Epithelial cell of prostate (primary cell): ENCODE results near the gene DAPK1.

Source experiments
- DNase-seq: peaks from one replicate; pipeline ENCODE4 v3.0.0-alpha.2; 2011; ENCODE audit warnings: low read depth, low spot score
- H3K27ac ChIP-seq: fragments of 450-650 bp; 2 replicates; pipeline ENCODE4 v1.5.1; 2017; ENCODE audit warnings: mild to moderate bottlenecking

The DAPK1 gene

DNA sequence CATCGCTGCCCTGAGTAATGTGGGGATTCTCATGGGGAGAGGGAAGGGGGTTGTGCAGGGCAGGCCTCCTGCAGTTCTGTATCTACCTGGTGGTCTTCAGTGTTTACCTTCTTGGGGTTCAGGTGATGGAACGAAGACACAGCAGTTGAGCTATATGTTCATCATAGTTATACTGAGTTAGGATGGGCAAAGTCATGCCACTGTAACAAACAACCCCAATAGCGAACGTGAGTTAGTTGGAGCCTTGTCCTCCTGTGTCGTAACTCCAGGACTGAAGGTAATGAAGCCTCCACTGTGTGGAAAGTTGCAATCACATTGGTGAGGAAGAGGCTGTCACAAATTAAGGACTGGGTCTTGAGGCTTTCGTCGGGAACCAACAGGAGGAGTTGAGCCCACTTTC is 64.4 kb downstream of the DAPK1 start:
- H3K27ac ChIP-seq = no peak overlapping the region
- no peak for DNase-seq

DNA sequence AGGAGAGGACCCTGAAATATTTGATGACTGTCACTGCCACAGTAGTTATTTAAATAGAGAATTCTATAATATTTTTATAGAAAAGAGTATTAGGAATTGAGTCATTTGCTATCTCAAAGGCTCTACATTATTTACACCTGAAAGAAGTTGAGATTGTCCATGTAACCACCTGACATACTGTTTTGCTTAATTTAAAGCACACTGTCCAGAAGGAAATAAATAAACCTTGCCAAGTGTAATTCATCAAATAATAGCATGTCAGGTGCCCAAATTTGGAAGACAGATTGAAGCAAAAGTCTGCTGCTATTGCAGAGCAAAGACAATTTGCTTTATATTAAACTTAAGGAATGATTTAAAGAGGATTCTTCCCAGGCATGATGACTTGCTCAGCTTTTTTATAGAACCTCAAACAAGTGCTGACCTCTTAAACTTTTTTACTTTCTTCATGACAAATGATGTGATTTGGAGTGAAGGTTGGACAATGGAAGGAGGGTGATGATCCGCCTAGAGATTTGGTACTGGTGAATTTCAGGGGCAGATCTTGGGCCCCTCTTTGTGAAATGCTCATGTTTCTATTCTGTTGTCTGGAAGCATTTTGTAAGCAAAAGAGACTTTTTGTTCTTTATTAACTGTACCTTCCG is 65.0 kb downstream of the DAPK1 start:
- no peak for DNase-seq
- no peak overlapping the region for H3K27ac ChIP-seq

DNA sequence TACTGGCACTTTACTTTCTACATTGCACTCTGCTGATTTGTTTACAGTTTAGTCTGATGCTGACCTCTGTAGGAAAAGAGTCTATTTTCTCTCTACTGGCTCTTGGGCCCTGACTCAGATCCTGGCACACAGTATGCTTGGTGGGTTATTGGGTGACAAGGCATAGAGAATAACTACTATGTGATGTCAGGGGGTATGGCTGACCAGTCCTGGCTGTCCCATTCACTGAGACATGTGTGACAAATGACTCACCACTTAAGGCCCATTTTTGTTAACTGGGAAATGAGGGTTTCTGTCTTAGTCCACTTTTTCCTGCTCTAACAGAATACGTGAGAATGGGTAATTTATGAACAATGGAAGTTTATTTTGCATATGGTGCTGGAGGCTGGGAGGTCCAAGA is 66.4 kb downstream of the DAPK1 start:
- DNase-seq = no peak
- H3K27ac ChIP-seq = no peak overlapping the region

DNA sequence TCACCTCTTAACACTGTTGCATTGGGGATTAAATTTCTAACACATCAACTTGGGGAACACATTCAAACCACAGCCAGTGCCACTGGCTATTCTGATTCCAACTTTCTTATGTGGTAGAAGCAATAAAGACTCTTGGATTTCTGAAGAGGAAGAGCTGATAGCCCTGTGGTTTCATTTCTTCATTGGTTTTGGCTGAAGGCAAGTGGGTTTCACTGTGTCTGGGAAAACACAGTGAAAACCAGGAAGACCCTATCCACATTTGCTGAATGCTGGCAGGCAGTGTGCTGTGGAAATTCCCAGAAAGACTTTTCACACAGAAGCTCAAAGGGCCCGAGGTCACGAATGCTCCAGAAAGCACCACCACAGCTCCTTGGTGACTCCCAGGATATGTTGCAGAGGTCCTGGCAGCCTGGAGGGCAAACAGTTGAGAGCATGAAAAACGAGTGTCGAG is 67.1 kb downstream of the DAPK1 start:
- no peak overlapping the region for H3K27ac ChIP-seq
- no peak for DNase-seq

DNA sequence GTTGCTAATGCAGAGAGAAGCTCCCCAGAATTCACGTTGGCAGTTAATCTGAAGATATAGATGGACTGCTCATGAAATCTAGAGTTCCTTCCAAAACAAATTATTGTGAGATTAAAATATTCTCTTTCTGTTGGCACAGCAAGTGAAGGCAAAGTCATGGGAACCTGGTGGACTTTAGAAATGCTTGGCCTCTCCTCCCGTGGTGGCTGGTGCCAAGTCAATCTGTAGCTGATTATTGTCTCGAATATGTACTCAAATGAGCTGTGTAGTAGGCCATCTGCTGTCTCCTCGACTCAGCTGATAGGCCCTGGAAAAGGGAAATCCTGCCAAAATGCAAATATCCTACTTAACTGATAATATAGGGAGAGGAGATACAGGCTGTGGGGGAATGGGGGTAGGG is 69.3 kb downstream of the DAPK1 start:
- no peak overlapping the region for H3K27ac ChIP-seq
- no peak for DNase-seq

DNA sequence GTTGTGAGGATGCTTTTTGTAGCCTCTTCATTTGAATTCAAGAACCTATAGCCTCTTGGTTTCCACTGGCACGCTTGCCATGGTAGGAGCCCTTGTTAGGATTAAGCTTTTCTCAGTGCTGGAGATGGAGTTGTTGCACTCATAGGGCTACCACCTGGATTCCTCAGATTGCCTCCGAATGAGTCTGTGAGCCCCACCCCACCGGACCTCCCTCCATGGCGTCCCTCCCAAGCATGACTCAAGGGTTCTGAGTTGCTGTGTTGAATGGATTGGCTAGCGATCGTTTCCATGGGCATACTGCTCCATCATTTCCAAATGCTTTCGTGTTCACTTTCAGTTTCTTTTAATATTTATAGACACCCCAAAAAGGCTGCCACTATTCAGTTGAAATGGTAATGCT is 69.9 kb downstream of the DAPK1 start:
- no peak for DNase-seq
- no peak overlapping the region for H3K27ac ChIP-seq

DNA sequence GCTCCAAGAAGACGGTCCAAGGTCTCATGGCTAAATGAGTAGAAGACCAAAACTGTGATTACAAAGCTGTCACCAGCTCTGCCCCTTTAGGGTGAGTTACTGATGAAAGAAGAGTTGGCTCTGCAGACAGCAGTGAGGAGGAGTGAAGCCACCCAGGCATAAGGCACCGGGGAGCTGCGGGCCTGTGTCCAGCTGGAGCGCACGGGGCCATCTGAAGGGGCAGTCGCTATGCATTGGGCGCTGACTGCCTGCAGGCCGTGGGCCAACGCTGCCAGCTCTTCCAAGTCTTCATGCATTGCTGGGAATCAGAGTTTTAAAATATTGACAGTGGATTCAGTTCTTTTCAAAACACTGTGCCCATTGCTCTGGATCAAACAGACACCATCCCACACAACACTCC is 70.3 kb downstream of the DAPK1 start:
- no peak overlapping the region for H3K27ac ChIP-seq

DNA sequence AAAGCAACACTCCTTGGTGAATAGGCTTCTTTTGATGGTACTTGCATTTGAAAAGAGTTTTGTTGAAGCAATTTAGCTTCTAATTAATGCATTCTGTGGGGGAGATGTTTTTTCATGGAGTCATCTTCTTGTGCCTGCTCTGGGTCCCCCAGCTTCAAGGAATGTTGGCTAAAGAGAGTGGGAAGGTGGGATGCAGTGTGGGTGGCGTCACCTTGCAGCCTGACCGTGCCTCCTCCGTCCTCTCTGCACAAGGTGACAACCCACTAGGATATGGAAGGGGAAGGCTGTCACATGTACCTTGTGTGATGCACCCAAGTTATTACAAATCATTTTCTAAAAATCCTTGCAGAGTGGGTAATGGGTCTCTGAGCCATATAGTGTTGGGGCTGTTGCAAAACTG is 70.7 kb downstream of the DAPK1 start:
- no peak overlapping the region for H3K27ac ChIP-seq
- no peak for DNase-seq

More for the DNA sequence above, 70.3 kb downstream of the DAPK1 start:
- no peak for DNase-seq

DNA sequence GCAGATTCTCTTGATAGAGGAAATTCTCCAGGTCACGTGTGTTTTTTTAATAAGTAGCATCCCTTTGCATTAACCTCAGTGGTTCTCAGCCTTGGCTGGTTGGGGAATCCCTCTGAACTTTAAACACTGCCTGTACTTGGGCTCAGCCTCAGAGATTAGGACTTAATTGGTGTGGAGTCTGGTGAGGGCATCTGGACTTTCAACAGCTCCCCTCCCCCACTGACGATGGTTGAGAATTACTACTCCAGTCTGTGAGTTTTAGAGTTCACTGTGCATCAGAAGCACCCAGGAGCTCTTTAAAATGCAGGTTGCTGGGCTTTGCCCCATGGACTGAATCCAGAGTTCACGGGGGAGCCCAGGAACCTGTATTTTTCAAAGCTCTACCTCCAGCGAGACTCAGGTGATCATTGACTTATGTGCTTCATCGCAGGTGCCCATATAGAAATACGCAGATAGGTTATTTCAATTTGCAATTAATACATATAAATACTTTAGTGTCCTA is 71.4 kb downstream of the DAPK1 start:
- H3K27ac ChIP-seq = no peak overlapping the region
- DNase-seq = no peak

DNA sequence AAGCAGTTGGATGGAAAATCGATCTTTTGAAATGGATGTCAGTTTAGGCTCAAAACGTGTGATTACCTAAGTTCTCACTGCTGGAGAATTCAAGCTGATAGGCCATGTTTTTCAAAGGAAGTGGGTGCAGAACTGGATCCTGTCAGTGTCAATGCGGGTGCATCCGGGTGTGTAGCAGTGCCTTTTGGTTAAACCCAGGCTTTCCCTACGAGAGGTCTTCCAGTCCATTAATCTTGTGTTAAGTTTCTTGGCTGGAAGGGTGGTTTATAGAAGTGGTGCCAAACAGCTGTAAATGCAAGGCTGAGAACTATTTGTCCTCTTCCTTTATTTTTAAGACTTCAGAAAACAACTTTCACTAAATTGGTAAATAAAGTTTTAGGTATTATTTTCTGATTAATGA is 71.9 kb downstream of the DAPK1 start:
- DNase-seq = no peak
- no peak overlapping the region for H3K27ac ChIP-seq

DNA sequence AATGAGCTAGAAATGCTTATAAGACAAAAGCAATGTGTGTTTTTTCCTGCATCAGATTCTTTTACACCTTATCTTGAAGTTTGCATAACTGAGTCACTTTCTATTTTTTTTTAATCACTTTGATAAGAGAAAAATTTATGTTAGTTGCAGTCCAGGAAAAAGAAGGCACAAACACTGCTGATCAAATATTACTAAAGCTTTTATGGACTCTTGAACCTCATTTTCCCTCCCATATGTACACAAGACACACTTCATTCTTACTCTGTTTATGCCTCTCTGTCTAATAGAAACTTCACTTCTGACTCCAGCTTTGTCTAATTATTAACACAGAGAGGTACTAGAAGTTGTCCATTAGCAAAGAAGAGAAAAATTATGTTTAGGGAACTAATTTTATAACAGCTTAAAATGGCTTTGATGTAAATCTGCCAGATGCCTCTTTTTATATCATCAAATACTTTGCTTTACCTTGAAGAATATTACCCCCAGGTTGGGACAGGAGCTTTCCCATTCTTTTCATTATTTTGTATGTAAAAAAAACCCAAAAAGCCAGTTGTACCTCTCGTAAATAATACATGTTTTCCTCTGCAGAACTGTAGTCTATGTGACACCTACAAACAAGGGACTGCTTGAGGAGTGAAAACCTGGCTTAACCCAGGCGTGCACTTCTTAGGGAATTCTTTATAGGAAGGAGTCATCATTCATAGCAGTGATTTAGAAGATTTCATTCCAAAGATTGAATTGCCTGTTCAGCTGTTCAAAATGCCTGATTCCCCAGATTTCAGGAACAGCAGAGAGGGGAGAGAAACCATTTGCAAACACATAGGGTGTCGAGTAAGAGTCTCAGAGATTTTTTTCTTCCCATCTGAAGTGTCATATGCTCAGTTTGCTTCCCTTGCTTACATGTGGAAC is 72.6 kb downstream of the DAPK1 start:
- H3K27ac ChIP-seq = no peak overlapping the region
- DNase-seq = no peak

DNA sequence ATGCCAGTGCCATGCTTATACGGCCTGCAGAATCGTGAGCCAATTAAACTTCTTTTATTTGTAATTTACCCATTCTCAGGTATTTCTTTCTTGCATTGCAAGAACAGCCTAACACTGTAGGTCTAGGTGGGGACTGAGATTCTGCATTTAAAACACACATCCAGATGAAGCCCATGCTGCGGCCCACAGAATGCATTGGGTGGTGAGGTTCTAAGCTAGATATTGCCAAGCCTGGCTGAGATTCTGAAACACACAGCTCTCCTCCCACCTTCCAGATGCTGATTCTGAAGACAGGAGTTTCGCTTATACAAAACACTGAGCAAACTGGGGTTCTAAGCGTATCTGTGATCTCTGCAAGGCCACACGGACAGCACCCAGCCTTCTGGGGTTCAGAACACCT is 75.1 kb downstream of the DAPK1 start:
- H3K27ac ChIP-seq = no peak overlapping the region

DNA sequence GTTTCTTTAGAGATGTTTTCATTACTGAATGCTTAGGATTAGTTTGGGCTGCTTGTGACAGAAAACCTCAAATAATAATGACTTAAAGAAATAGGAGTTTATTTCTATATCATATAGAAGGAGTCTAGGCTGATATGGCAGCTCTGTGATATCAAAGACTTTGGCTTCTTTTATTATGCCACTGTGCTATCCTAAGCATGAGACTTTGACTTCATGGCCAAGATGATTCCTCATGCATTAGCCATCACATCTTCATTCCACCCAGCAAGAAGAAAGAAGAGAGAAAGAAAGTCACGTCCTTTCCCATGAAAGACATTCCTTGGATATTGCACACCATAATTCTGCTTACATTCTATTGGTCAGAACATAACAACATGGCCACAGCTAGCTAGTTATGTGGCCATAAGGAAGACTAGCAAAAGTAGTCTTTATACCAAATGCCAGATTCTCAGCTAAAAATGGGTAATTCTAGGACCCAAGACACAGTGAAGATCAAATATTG is 76.2 kb downstream of the DAPK1 start:
- no peak for DNase-seq
- no peak overlapping the region for H3K27ac ChIP-seq

More for the DNA sequence above, 75.1 kb downstream of the DAPK1 start:
- no peak for DNase-seq

DNA sequence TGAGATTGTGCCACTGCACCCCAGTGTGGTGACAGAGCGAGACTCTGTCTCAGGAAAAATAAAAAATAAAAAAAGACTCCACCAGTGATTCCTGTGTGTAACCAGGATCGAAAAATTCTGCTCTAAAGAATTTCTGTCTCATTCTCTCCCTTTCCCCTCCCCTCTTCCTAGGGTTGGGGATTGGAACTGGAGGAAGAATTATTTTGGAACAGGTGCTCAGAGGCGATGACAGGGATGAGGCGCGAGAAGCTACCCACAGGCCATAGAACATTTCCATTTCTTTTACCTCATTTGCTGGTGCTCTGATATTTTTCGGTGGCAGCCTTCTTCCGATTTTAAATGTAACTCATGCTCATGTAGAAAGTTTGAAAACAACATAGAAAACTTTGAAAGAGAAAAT is 80.1 kb downstream of the DAPK1 start:
- DNase-seq = no peak
- H3K27ac ChIP-seq = no peak overlapping the region

DNA sequence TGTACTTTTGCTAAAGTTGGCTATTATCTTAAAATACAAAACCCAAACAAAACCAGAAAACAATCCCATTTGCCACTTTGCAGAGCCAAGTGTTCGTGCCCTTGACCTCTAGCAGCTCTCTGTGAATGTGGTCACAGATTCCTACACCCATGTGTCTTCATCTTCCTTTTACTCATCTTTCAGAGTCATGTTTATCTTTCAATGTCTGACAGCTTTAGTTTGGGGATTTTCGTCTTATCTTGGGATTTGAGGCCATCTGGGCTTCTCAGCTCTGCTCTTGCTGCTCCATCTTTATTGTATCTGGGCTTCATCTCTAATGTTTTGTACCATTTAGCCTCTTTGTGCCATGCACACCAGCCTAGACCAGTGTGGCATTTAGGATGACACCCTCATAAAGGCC is 81.0 kb downstream of the DAPK1 start:
- DNase-seq = no peak
- no peak overlapping the region for H3K27ac ChIP-seq

DNA sequence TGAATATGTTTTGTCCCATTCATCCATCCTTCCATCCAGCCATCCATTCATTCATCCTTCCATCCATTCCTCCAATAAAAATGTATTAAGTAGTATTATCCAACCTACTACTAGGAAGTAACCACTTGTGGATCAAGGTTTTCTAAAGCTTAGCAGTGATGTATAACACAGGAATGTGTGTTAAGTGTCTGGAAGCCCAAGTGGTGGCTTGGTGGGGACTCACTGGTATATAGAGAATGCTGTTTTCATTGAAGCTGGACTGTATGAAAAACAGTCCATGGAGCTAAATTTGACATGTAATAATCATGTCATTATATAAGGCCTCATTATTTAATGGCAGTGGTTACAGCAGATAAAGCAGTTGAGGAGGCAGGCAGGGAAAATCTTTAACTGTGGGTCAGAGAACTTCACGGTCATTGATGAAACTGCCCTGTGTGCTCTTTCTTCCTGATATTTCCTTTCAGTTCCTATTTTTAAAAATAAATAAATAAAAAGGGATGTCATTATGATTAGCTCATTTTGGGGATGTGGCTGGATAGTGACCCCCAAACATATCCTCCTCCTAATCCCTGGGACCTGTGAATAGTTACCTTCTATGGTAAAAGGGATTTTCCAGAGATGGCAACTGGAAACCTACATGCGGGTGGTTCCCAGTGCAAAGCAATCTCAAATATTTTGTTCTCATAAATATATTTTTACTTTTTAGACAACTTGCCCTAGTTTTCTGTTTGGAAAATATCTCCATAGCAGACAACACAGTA is 82.3 kb downstream of the DAPK1 start:
- no peak overlapping the region for H3K27ac ChIP-seq
- no peak for DNase-seq

DNA sequence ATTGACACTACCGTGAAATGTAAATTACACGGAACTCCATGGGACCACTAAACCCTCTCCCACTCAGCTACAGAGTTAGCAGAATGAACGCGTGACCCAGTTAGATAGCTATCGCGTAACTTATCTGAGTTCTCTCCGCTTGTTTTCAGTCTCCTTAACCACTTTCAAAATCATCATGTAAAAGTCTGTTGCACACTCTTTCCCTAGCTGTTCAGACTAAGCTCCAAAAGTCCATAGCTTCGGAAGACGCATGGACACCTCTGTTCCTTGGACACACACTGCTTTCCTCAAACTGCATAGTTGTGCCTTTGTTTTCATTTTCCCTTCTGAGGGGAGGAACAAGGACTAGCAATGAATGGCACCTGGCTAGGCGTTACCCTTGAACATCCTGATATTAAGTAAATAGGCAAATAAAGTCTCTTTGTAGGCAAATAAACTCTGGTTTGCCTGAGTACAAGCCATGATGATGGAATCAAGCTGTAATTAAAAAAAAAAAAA is 83.3 kb downstream of the DAPK1 start:
- H3K27ac ChIP-seq = no peak overlapping the region
- no peak for DNase-seq

DNA sequence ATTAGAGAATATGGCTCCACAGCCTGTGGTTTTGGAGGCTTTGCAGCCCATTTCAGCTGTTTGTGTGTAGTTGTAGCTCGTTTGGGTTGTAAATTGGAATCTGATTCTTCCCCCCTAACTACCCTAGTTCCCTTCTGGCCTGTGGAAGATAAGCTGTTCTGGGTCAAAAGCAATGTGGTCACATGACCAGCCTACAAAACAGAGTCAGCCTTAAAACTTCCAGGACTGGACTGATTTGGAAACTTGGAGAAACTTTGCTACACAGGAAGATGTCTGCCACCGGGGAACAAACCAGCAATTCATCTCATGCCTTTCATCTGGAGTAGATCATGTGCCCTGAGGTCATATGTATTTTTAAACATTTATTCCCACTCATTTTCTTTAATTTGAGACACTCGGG is 83.8 kb downstream of the DAPK1 start:
- no peak overlapping the region for H3K27ac ChIP-seq
- DNase-seq = no peak

DNA sequence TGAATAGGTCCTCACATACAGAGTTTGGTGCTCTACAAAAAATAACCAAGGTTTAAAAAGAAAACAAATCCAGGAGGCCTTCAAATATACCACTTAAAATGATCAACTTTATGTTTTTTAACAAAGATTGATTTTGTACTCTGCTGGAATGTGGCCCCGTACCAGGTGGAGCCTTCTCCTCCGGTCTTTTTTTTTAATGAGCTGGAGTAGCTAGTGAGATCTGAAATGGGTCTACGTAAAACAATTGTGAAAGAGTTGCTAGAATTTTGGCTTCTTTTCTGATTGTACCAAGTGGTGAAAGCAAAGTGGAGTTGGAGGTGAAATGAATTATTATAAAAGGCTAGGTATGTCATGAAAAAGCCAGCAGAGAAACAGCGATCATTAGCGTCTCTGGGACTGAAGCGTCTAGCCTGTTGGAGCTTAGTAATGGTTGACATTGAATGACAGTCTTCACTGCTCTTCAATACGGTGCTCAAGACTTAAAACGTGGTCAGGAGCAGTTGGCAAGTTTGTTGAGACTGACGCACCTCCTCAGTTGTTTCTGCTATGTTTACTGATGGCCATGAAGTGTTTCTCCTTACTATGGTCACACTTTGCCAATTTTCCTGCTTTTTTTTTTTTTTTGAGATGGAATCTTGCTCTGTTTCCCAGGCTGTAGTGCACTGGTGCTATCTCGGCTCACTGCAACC is 84.4 kb downstream of the DAPK1 start:
- no peak overlapping the region for H3K27ac ChIP-seq
- no peak for DNase-seq

DNA sequence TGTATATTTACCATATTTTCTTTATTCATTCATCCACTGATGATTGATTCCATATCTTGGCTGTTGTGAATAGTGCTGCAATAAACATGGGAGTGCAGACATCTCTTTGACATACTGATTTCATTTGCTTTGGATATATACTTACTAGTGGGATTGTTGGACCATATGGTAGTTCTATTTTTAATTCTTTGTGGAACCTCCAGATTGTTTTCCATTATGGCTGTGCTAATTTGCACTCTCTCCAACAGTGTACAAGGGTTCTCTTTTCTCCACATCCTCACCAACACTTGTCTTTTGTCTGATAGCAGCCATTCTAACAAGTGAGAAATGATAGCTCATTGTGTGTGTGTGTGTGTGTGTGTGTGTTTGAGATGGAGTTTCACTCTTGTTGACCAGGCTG is 86.7 kb downstream of the DAPK1 start:
- DNase-seq = no peak
- no peak overlapping the region for H3K27ac ChIP-seq
